ENCODE data around the gene KLF7.

- no peak for TF ChIP-seq POLR2A (IDR thresholded peaks at IDR 0.05)
- TF ChIP-seq CTCF (IDR thresholded peaks at IDR 0.05), result no peak
- no peak for TF ChIP-seq POLR2AphosphoS5 (IDR thresholded peaks at IDR 0.05; ENCODE audit: insufficient read depth in 1 of 2, low read depth in 1 of 2)
Measured at GRCh38 chr2:207117668-207118067, 48.1 kb downstream of the KLF7 start.
